Heart right ventricle (tissue), 16 donors: ENCODE data around the gene TTLL9. TPM values are rescaled to one million over a fixed set of nuclear protein-coding genes. Genes with fewer than 3 reads are reported as not detected.

Experiments
- ATAC-seq, 8 donors: fragments of 200-7000 bp; cut with Tn5 transposase; one replicate each; pipeline ENCODE4 v1.9.1; 2020; ENCODE audit warnings: mild to moderate bottlenecking in 8 of 8, moderate library complexity in 8 of 8, moderate number of reproducible peaks in 1 of 8
- DNase-seq, 2 donors: peaks; one replicate each; pipeline ENCODE4 v3.0.0-alpha.2; 2020
- H3K27ac ChIP-seq, 10 donors: fragments of 200-600 bp; sonication (generic) in 2 of 10; one replicate each; pipeline versions ENCODE4 v1.5.0 to v1.8.0; 2020 to 2022; ENCODE audit warnings: mild to moderate bottlenecking in 3 of 10
- H3K27me3 ChIP-seq, 7 donors: fragments of 200-600 bp; one replicate each; pipeline ENCODE4 v1.8.0; 2021 to 2022; ENCODE audit warnings: mild to moderate bottlenecking in 2 of 7
- H3K36me3 ChIP-seq, 9 donors: fragments of 200-600 bp; sonication (generic) in 1 of 9; one replicate each; pipeline versions ENCODE4 v1.5.0 to v1.8.0; 2020 to 2022; ENCODE audit warnings: mild to moderate bottlenecking in 2 of 9
- H3K4me1 ChIP-seq, 9 donors: fragments of 200-600 bp; sonication (generic) in 1 of 9; one replicate each; pipeline versions ENCODE4 v1.5.0 to v1.8.0; 2020 to 2022; ENCODE audit warnings: mild to moderate bottlenecking in 4 of 9
- H3K4me3 ChIP-seq, 10 donors: fragments of 200-600 bp; sonication (generic) in 2 of 10; one replicate each; pipeline versions ENCODE4 v1.5.0 to v1.8.0; 2020 to 2022; ENCODE audit warnings: mild to moderate bottlenecking in 7 of 10, moderate library complexity in 2 of 10
- H3K9me3 ChIP-seq, 11 donors: fragments of 200-600 bp in 10 of 11; sonication (generic) in 2 of 11; one replicate each; pipeline versions ENCODE4 v1.5.0 to v1.8.0; 2013 to 2022; ENCODE audit warnings: mild to moderate bottlenecking in 2 of 11, control low read depth in 1 of 11, moderate library complexity in 1 of 11
- WGBS, 2 donors: extraction: QIAGEN DNeasy Blood & Tissue Kit; methylation state at CpG; one replicate each; pipeline ENCODE4 v1.1.7; 2013; ENCODE audit warnings: inconsistent platforms in 1 of 2; 5-methylcytosine and 5-hydroxymethylcytosine counted together
- intact Hi-C, 10 donors: fragments of 100-400 bp; cut with DNase I; formaldehyde crosslinking; loops; one replicate each; pipeline versions ENCODE4 v1.11.1 to v1.14.2; 2022
- polyA plus RNA-seq, 2 donors: library from polyadenylated mRNA; stranded (reverse); fragments of 200-250 nt; gene quantifications; one replicate each; pipeline ENCODE4 v1.2.3, GENCODE V29; 2013
- total RNA-seq, 10 donors: library from RNA; stranded (reverse); fragmentation: NEBNext Ultra II Directional in 3 of 10; extraction: Animal tissue kit (Norgen Biotek cat#: 25700) in 3 of 10; gene quantifications; one replicate each; pipeline versions ENCODE4 v1.2.1 to v1.2.4, GENCODE V29; 2021 to 2023
- TF ChIP-seq, protein P1 (sequence below), 9 donors: fragments of 200-600 bp; sonication (generic) in 2 of 9; IDR thresholded peaks; one replicate each; pipeline versions ENCODE4 v1.5.0 to v1.8.0; 2021 to 2022; ENCODE audit warnings: antibody characterized with exemption in 9 of 9, mild to moderate bottlenecking in 5 of 9, moderate library complexity in 1 of 9
- donor health status: Arrhythmogenic right ventricular cardiomyopathy.
- donor health status: ischemic (EF 13 %, LVEDD 7.1; RV severe dilation, severe dysfunction).
- donor health status: healthy with polysubstance abuse.
- donor health status: DM: no; HTN: yes; CAD: no.
- donor health status: DM: no; HTN: no; CAD: no.
- donor health status: ischemic (EF 25% LVEDD 6.9; RV normal size, moderate dysfunction).
- donor health status: ischemic (EF 25% LVEDD 5.7; RV mildly dilated, moderate dysfunction).
- donor health status: healthy.
- donor health status: DM: yes; HTN: yes; CAD: no.
- donor health status: Ischemic cardiomyopathy.
- donor health status: ischemic (EF 35%, LVEDD 5.7; RV mildly dilated, moderate dysfunction).
- donor health status: nonischemic (EF 11% LVEDD 7.7; RV severe dilation, severe dysfunction).
- donor health status: DM: yes; HTN: yes; CAD: no.
- donor health status: PGD.
- donor health status: ischemic (EF 29% LVEDD 5.4; RV normal size, mild dysfunction).
- donor health status: nonischemic (EF 23%, LVEDD 6.1; RV moderate dilation, normal function).

The TTLL9 gene
- total and polyA plus RNA-seq, 12 donors = 0.03 to 0.15 (median 0.07) TPM; not detected in 9

DNA sequence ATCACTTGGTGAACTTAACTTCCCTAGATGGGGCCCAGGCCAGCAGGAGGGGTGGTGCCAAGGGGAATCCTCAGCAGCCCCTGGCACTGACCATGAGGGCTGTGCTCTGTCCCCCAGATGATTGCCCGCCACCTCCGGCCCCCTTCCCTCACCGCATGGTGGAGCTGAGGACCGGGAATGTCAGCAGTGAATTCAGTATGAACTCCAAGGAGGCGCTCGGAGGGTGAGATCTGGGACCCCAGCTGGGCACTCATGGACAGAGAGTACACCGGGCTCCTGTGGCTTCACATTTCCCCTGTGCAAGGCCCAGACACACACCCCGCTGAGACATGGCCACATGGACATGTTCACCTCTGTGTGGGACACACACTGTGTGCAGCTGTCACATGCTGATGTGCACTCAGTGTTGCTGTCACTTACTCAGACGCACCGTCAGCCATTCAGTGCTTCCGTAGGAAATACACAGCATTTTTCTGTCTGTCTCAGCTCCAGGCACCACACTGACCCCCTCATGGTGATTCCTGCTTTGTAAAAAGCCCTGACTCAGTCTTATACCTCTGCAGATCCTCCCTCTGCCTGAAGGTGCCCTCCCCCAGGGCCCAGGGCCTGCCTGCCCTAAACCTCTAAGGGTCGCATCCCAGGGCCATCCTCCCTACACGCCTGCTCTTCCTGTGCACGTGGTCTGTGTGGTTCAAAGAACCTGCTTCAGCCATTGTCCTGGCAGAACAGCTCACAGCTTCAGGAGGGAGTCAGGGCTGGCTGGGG, 46.9 kb upstream of the TTLL9 start:
- Histone ChIP-seq H3K36me3 (no peaks in the 10 kb centered on the region), H3K4me3 (no peak overlapping the region), H3K27me3 (peaks cover 0 to 6% (median 0%) of the 10 kb centered on the region in 7 donors), H3K27ac (no peak overlapping the region), H3K9me3 (no peaks in the 10 kb centered on the region), H3K4me1 (peaks cover 0 to 18% (median 8%) of the 10 kb centered on the region in 9 donors)
- intact Hi-C loops = loop anchor here (1.0 to 10.0 kb wide), 9 partner anchors 23 to 271 kb away; no protein-coding TSS in a partner anchor
- DNase-seq = no peak
- 60 to 68% methylated on average over 14 of the region's 14 CpGs for WGBS, 2 donors
- TF ChIP-seq, protein P1, sequence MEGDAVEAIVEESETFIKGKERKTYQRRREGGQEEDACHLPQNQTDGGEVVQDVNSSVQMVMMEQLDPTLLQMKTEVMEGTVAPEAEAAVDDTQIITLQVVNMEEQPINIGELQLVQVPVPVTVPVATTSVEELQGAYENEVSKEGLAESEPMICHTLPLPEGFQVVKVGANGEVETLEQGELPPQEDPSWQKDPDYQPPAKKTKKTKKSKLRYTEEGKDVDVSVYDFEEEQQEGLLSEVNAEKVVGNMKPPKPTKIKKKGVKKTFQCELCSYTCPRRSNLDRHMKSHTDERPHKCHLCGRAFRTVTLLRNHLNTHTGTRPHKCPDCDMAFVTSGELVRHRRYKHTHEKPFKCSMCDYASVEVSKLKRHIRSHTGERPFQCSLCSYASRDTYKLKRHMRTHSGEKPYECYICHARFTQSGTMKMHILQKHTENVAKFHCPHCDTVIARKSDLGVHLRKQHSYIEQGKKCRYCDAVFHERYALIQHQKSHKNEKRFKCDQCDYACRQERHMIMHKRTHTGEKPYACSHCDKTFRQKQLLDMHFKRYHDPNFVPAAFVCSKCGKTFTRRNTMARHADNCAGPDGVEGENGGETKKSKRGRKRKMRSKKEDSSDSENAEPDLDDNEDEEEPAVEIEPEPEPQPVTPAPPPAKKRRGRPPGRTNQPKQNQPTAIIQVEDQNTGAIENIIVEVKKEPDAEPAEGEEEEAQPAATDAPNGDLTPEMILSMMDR (IDR thresholded peaks at IDR 0.05) = no peak
- peak in 1 of 8 donors; percentile 3 for ATAC-seq

DNA sequence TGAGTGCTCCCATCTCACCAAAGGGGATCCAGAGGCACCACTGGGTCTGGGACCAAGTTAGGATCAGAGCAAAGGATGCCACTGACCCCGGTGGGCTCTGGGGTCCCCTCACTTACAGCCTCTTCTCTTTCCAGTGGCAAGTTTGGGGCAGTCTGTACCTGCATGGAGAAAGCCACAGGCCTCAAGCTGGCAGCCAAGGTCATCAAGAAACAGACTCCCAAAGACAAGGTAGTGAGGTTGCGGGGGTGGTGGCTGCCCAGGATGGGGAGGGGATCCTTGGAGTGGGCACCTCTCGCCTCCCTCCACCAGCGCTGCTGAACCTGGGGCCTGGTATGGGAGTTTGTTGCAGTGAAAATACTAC, 46.3 kb upstream of the TTLL9 start:
- TF ChIP-seq, protein P1 (IDR thresholded peaks at IDR 0.05) = no peak
- H3K36me3 ChIP-seq = no peaks in the 10 kb centered on the region
- no peak for DNase-seq
- peaks cover 0 to 6% (median 0%) of the 10 kb centered on the region in 7 donors for H3K27me3 ChIP-seq
- peaks cover 0 to 15% (median 8%) of the 10 kb centered on the region in 9 donors for H3K4me1 ChIP-seq
- 86 to 92% methylated on average over 4 of the region's 4 CpGs for WGBS, 2 donors
- no peak overlapping the region for H3K4me3 ChIP-seq
- intact Hi-C loops = loop anchor here in 8 of 10 donors (5.0 to 10.0 kb wide), 4 partner anchors 208 to 271 kb away; no protein-coding TSS in a partner anchor
- no peak for ATAC-seq
- H3K9me3 ChIP-seq = no peaks in the 10 kb centered on the region
- H3K27ac ChIP-seq = no peak overlapping the region

DNA sequence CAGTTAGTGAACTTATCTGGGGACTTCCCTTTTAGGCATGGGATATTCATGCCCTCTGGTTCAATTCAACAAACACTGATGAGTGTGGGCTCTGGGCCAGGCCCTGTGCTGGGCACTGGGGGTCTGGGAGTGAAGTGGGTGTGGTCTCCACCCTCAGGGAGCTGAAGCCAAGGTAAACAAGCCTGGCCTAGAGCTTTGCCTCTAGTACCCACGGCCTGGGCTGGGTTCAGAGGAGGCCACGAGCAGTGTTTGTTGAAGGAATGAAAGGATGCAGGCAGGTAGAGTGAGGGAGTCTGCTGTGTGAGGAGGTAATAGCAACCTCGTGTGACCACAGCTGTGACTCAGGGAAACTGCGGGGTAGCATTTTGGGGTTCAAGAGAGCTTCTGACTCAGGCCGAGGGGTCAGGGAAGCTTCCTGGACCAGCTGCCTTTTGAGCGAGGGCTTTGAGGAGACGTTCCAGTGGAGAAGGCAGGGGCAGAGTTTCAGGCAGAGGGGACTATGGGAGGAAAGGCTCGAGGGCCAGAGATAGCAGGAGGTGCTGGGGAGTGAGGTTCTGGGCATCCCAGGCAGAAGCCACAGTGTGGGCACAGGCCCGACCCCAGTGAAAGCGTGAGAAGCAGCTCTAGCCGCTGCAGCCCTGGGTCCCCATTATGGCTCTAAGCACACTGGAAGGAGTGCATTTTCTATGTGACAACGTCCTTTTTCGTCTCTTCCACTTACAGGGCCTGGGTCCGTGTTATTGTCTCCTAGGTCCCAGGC, 45.7 kb upstream of the TTLL9 start:
- H3K9me3 ChIP-seq = no peaks in the 10 kb centered on the region
- no peak for ATAC-seq
- intact Hi-C loops = loop anchor here in 8 of 10 donors (5.0 to 10.0 kb wide), 5 partner anchors 208 to 270 kb away; no protein-coding TSS in a partner anchor
- H3K36me3 ChIP-seq = no peaks in the 10 kb centered on the region
- H3K4me1 ChIP-seq = peaks cover 0 to 15% (median 6%) of the 10 kb centered on the region in 9 donors
- DNase-seq = no peak
- no peak overlapping the region for H3K4me3 ChIP-seq
- 82 to 84% methylated on average over 14 of the region's 14 CpGs for WGBS, 2 donors
- TF ChIP-seq, protein P1 (IDR thresholded peaks at IDR 0.05) = no peak
- H3K27me3 ChIP-seq = peaks cover 0 to 6% (median 0%) of the 10 kb centered on the region in 7 donors
- H3K27ac ChIP-seq = no peak overlapping the region

DNA sequence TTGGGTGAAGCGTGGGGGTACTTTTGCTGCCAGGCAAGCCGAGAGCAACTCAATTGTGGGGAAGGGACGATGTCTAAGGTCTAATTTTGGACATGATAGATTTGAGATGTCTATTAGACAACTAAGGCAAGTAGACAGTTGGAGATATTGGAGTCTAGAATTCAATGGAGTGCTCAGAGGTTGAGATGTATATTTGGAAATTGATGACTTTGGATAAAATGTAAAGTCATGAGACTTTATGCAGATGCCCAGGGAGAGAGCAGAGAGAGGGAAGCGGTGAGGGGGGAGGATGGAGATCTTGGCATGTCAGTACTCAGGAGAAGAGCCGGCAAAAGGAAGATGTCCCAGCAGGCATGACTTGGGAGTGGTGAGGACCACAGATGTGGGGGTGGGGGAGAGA, 44.4 kb upstream of the TTLL9 start:
- H3K4me3 ChIP-seq = no peak overlapping the region
- no peaks in the 10 kb centered on the region for H3K9me3 ChIP-seq
- no peak overlapping the region for H3K27ac ChIP-seq
- 85 to 90% methylated on average over 5 of the region's 5 CpGs for WGBS, 2 donors
- DNase-seq (no peak), ATAC-seq (no peak)
- H3K27me3 ChIP-seq = peaks cover 0 to 6% (median 0%) of the 10 kb centered on the region in 7 donors
- H3K36me3 ChIP-seq = no peaks in the 10 kb centered on the region
- H3K4me1 ChIP-seq = peaks cover 0 to 23% (median 5%) of the 10 kb centered on the region in 9 donors
- intact Hi-C loops = loop anchor here in 8 of 10 donors (5.0 to 10.0 kb wide), 4 partner anchors 209 to 269 kb away; no protein-coding TSS in a partner anchor
- TF ChIP-seq, protein P1 (IDR thresholded peaks at IDR 0.05) = no peak
